HCT116 (cell line): ENCODE results near the gene CWC22. TPM values are rescaled to one million over a fixed set of nuclear protein-coding genes. Genes with fewer than 3 reads are reported as not detected.

Experiments
- ATAC-seq: fragments of 200-7000 bp; cut with Tn5 transposase; 2 replicates; pipeline ENCODE4 v1.9.1; 2020; ENCODE audit warnings: mild to moderate bottlenecking, moderate library complexity
- BruUV-seq: library from RNA; stranded (reverse); fragments of 400-500 nt; replicated peaks from 2 replicates; lab custom pipeline; 2021; lab: Mats Ljungman, UMichigan
- CTCF ChIA-PET: fragments of 300-600 bp; sonication (Branson Sonifier 250); formaldehyde crosslinking; loops from one replicate; lab custom pipeline; 2021; ENCODE audit warnings: antibody characterized with exemption; lab: Charles Lee
- POLR2A ChIA-PET: fragments of 300-600, 350-600 bp; sonication (Branson Sonifier 250); formaldehyde crosslinking; loops from one replicate; lab custom pipeline; 2021; ENCODE audit warnings: antibody characterized with exemption; lab: Charles Lee
- RAD21 ChIA-PET, 2 experiments: fragments of 300-600 bp; sonication (Branson Sonifier 250); formaldehyde crosslinking; loops; one replicate each; lab custom pipeline; 2023; ENCODE audit warnings: low total read pairs in 2 of 2; ENCODE audit not compliant: uncharacterized antibody in 2 of 2, unreplicated experiment in 2 of 2, low non-redundant PET in 1 of 2; lab: Charles Lee
- DNase-seq: peaks from one replicate; pipeline ENCODE4 v3.0.0-alpha.2; 2010; ENCODE audit warnings: low read depth, low spot score
- H2AFZ ChIP-seq: fragments of 200-600 bp; shearing (Covaris generic), sonication (generic); 2 replicates; pipeline ENCODE4 v1.6.1; 2017; ENCODE audit warnings: low read depth, mixed run types, mixed read lengths, antibody characterized with exemption, low read length; ENCODE audit not compliant: poor library complexity, severe bottlenecking
- H3K27ac ChIP-seq: 2 replicates; pipeline ENCODE4 v1.5.1; 2012; ENCODE audit warnings: low read depth, low read length
- H3K27me3 ChIP-seq: fragments of 200-600 bp; sonication (generic); 2 replicates; pipeline ENCODE4 v1.6.1; 2016; ENCODE audit warnings: mixed run types, low read length, mixed read lengths; ENCODE audit not compliant: insufficient read depth
- H3K36me3 ChIP-seq, 2 experiments: fragments of 200-500 bp in 1 of 2; fragments of 200-600 bp in 1 of 2; sonication (Bioruptor generic) in 1 of 2; sonication (generic) in 1 of 2; 2 replicates each; pipeline versions ENCODE4 v1.5.1 to v1.6.1; 2014 to 2016; ENCODE audit warnings: low read length in 2 of 2, inconsistent platforms in 1 of 2, mixed read lengths in 1 of 2, mixed run types in 1 of 2; ENCODE audit not compliant: insufficient read depth in 2 of 2, control insufficient read depth in 1 of 2
- H3K4me1 ChIP-seq, 2 experiments: fragments of 200-600 bp in 1 of 2; sonication (generic) in 1 of 2; 2 replicates each; pipeline versions ENCODE4 v1.5.1 to v1.6.1; 2012 to 2017; ENCODE audit warnings: low read length in 2 of 2, inconsistent platforms in 1 of 2, mild to moderate bottlenecking in 1 of 2, mixed read lengths in 1 of 2, mixed run types in 1 of 2, moderate library complexity in 1 of 2; ENCODE audit not compliant: insufficient read depth in 2 of 2, control insufficient read depth in 1 of 2
- H3K4me2 ChIP-seq: fragments of 200-600 bp; sonication (generic); 2 replicates; pipeline ENCODE4 v1.6.1; 2017; ENCODE audit warnings: mixed run types, low read length, mixed read lengths
- H3K4me3 ChIP-seq, 2 experiments: fragments of 200-600 bp in 1 of 2; sonication (generic) in 1 of 2; replicated peaks in 1 of 2; 2 replicates each; pipeline ENCODE4 v1.5.1; 2011 to 2016; ENCODE audit warnings: low read length in 2 of 2, control low read depth in 1 of 2, low read depth in 1 of 2, mild to moderate bottlenecking in 1 of 2, mixed read lengths in 1 of 2, mixed run types in 1 of 2
- H3K79me2 ChIP-seq: fragments of 200-600 bp; sonication (generic); 2 replicates; pipeline ENCODE4 v1.6.1; 2017; ENCODE audit warnings: mild to moderate bottlenecking, mixed run types, low read length, moderate library complexity, mixed read lengths; ENCODE audit not compliant: insufficient read depth
- H3K9ac ChIP-seq: fragments of 200-600 bp; sonication (generic); 2 replicates; pipeline ENCODE4 v1.6.1; 2016; ENCODE audit warnings: low read length, mixed read lengths
- H3K9me2 ChIP-seq: fragments of 200-600 bp; sonication (generic), shearing (Covaris generic); 2 replicates; pipeline ENCODE4 v1.6.1; 2017; ENCODE audit warnings: mixed run types, mild to moderate bottlenecking, moderate library complexity; ENCODE audit not compliant: insufficient read depth
- H3K9me3 ChIP-seq, 2 experiments: fragments of 200-500 bp in 1 of 2; fragments of 200-600 bp in 1 of 2; sonication (Bioruptor generic) in 1 of 2; sonication (generic) in 1 of 2; 2 replicates each; pipeline ENCODE4 v1.6.1; 2014 to 2017; ENCODE audit warnings: low read length in 2 of 2, mixed read lengths in 2 of 2, inconsistent platforms in 1 of 2, low read depth in 1 of 2, mild to moderate bottlenecking in 1 of 2, mixed run types in 1 of 2, moderate library complexity in 1 of 2; ENCODE audit not compliant: control insufficient read depth in 1 of 2, insufficient read depth in 1 of 2
- H4K20me1 ChIP-seq: fragments of 200-600 bp; sonication (generic), shearing (Covaris generic); 2 replicates; pipeline ENCODE4 v1.6.1; 2017; ENCODE audit warnings: mixed run types, mild to moderate bottlenecking, moderate library complexity; ENCODE audit not compliant: insufficient read depth
- ATF3 ChIP-seq: IDR thresholded peaks from 2 replicates; pipeline ENCODE4 v1.6.1; 2012
- CBX3 ChIP-seq: IDR thresholded peaks from 2 replicates; pipeline ENCODE4 v1.6.1; 2012; ENCODE audit warnings: low read depth
- ELF1 ChIP-seq: IDR thresholded peaks from 2 replicates; pipeline ENCODE4 v1.6.1; 2012; ENCODE audit warnings: low read depth, borderline replicate concordance
- RAD21 ChIP-seq: IDR thresholded peaks from 2 replicates; pipeline ENCODE4 v1.6.1; 2012; ENCODE audit warnings: low read depth, mild to moderate bottlenecking
- REST ChIP-seq: IDR thresholded peaks from 2 replicates; pipeline ENCODE4 v1.6.1; 2012; ENCODE audit warnings: low read depth
- TCF7L2 ChIP-seq: IDR thresholded peaks from 2 replicates; pipeline ENCODE4 v1.7.0; 2011; ENCODE audit warnings: borderline replicate concordance, inconsistent platforms; ENCODE audit not compliant: insufficient read depth, insufficient read length; ENCODE audit errors: extremely low read depth
- YY1 ChIP-seq: IDR thresholded peaks from 2 replicates; pipeline ENCODE4 v1.6.1; 2011; ENCODE audit warnings: low read length, low read depth, moderate library complexity, mild to moderate bottlenecking; ENCODE audit not compliant: insufficient replicate concordance; ENCODE audit errors: extremely low read depth
- ZBTB33 ChIP-seq: IDR thresholded peaks from 2 replicates; pipeline ENCODE4 v1.6.1; 2011; ENCODE audit warnings: mild to moderate bottlenecking, low read length, moderate library complexity; ENCODE audit not compliant: insufficient replicate concordance; ENCODE audit errors: extremely low read depth
- intact Hi-C: fragments of 100-400 bp; cut with micrococcal nuclease; formaldehyde crosslinking; loops from 2 replicates; pipeline ENCODE4 v1.10.0; 2022
- total RNA-seq: library from RNA; stranded (reverse); gene quantifications from one replicate; pipeline ENCODE4 v1.2.1, GENCODE V29; 2021; ENCODE audit not compliant: unreplicated experiment

The CWC22 gene
- total RNA-seq, 1 experiment from 2014 or later = 24.7 TPM

- TF ChIP-seq ZBTB33 (no peak), TCF7L2 (no peak), YY1 (no peak), RAD21 (no peak)
- TF ChIP-seq, all 23 proteins: peak for 0
These were observed 95.5 kb downstream of the CWC22 start (continued) for GRCh38 chr2:179911569-179911968.

GRCh38 chr2:179910735-179911113, 96.4 kb downstream of the CWC22 start:
- no peak for TF ChIP-seq ELF1
- no peak for TF ChIP-seq CBX3
- TF ChIP-seq ATF3 = no peak
- no peak for TF ChIP-seq REST
- no peak for TF ChIP-seq YY1
- no peak for TF ChIP-seq TCF7L2
- TF ChIP-seq, all 23 proteins: peak for 0
- BruUV-seq = no TSS peak
- POLR2A ChIA-PET = no interaction called here
- intact Hi-C loops = no loop called here
- Histone ChIP-seq H3K9me3 (no peaks in the 10 kb centered on the region), H3K79me2 (no peaks in the 10 kb centered on the region), H3K4me2 (no peak overlapping the region), H3K9me2 (no peaks in the 10 kb centered on the region), H3K27ac (no peak overlapping the region), H3K4me1 (no peaks in the 10 kb centered on the region), H4K20me1 (no peaks in the 10 kb centered on the region), H3K27me3 (no peaks in the 10 kb centered on the region), H3K4me3 (no peak overlapping the region), H2AFZ (no peak overlapping the region), H3K36me3 (no peaks in the 10 kb centered on the region), H3K9ac (no peak overlapping the region)
- RAD21 ChIA-PET = no interaction called here
- DNase-seq = no peak
- ATAC-seq = no peak
- CTCF ChIA-PET = interaction anchor here (1.0 kb wide), 1 partner anchor 12 kb away, joined by 3 read pairs; no protein-coding TSS in a partner anchor
